A673 (cell line): ENCODE data around the gene TMEM63B. TPM values are rescaled to one million over a fixed set of nuclear protein-coding genes. Genes with fewer than 3 reads are reported as not detected.

Experiments
- BruUV-seq: library from RNA; stranded (reverse); fragments of 400-500 nt; replicated peaks from 2 replicates; lab custom pipeline; 2021; lab: Mats Ljungman, UMichigan
- CTCF ChIA-PET: fragments of 300-600 bp; sonication (Branson Sonifier 250); formaldehyde crosslinking; loops from one replicate; lab custom pipeline; 2022; ENCODE audit warnings: antibody characterized with exemption; lab: Charles Lee
- POLR2A ChIA-PET: fragments of 300-600 bp; sonication (Branson Sonifier 250); formaldehyde crosslinking; loops from one replicate; lab custom pipeline; 2022; ENCODE audit warnings: antibody characterized with exemption; ENCODE audit not compliant: low non-redundant PET; lab: Charles Lee
- DNase-seq: peaks from one replicate; pipeline ENCODE4 v3.0.0-alpha.2; 2015; ENCODE audit warnings: low spot score
- H3K27ac ChIP-seq: fragments of 200-600 bp; sonication (generic); 2 replicates; pipeline ENCODE4 v1.5.1; 2016; ENCODE audit warnings: mixed run types, low read depth, mild to moderate bottlenecking, mixed read lengths, antibody characterized with exemption, low read length; ENCODE audit not compliant: poor library complexity, severe bottlenecking
- H3K27me3 ChIP-seq: fragments of 200-600 bp; sonication (generic); replicated peaks from 2 replicates; pipeline ENCODE4 v1.6.1; 2017; ENCODE audit warnings: mixed run types, low read depth, mild to moderate bottlenecking, mixed read lengths, antibody characterized with exemption, low read length; ENCODE audit not compliant: insufficient read depth, poor library complexity
- H3K36me3 ChIP-seq: fragments of 200-600 bp; sonication (generic); 2 replicates; pipeline ENCODE4 v1.6.1; 2016; ENCODE audit warnings: mixed run types, mild to moderate bottlenecking, mixed read lengths, antibody characterized with exemption, low read length; ENCODE audit not compliant: insufficient read depth, poor library complexity, severe bottlenecking
- H3K4me1 ChIP-seq: fragments of 200-600 bp; sonication (generic); 2 replicates; pipeline ENCODE4 v1.6.1; 2017; ENCODE audit warnings: mixed run types, mild to moderate bottlenecking, mixed read lengths, antibody characterized with exemption, low read length; ENCODE audit not compliant: insufficient read depth, poor library complexity, severe bottlenecking
- H3K4me3 ChIP-seq: fragments of 200-600 bp; sonication (generic); 2 replicates; pipeline ENCODE4 v1.5.1; 2016; ENCODE audit warnings: low read depth, mixed run types, mild to moderate bottlenecking, mixed read lengths, low read length; ENCODE audit not compliant: poor library complexity, severe bottlenecking
- H3K9me3 ChIP-seq: fragments of 200-600 bp; sonication (generic); 2 replicates; pipeline ENCODE4 v1.6.1; 2016; ENCODE audit warnings: mixed run types, low read depth, mild to moderate bottlenecking, mixed read lengths, antibody characterized with exemption, low read length; ENCODE audit not compliant: poor library complexity, severe bottlenecking
- CTCF ChIP-seq: fragments of 300-800, 200-600 bp; sonication (generic); conservative IDR thresholded peaks from 2 replicates; pipeline ENCODE4 v1.5.1; 2017; ENCODE audit warnings: low read depth, mild to moderate bottlenecking, antibody characterized with exemption, low read length, moderate library complexity, mixed read lengths
- EZH2 ChIP-seq: fragments of 200-600 bp; sonication (generic); IDR thresholded peaks from 2 replicates; pipeline ENCODE4 v1.6.1; 2017; ENCODE audit warnings: borderline replicate concordance, low read depth, mild to moderate bottlenecking, mixed read lengths, antibody characterized with exemption, low read length; ENCODE audit not compliant: poor library complexity, severe bottlenecking
- intact Hi-C: fragments of 100-400 bp; cut with micrococcal nuclease; formaldehyde crosslinking; loops from one replicate; pipeline ENCODE4 v1.10.0; 2022; ENCODE audit not compliant: unreplicated experiment
- total RNA-seq: library from RNA; stranded (reverse); gene quantifications from 2 replicates; pipeline ENCODE4 v1.2.3, GENCODE V29; 2021

Gene TMEM63B
- total RNA-seq, 1 experiment from 2014 or later, result 32.0 TPM

DNA sequence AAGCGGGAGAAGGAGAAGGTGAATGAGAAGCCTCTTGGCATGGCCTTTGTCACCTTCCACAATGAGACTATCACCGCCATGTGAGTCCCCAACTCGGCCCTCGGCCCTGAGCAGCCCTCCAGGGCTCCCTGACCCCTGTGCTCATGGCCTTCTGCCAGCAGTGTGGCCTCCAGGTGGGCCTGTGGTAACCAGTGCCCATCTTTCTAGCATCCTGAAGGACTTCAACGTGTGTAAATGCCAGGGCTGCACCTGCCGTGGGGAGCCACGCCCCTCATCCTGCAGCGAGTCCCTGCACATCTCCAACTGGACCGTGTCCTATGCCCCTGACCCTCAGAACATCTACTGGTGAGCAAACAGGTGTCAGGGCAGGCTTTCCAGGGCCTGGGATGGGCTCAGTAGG is 21.0 kb downstream of the TMEM63B start:
- CTCF ChIA-PET, result no interaction called here
- no peak for DNase-seq
- BruUV-seq, result no TSS peak
- TF ChIP-seq EZH2 (no peak), CTCF (no peak)
- Histone ChIP-seq H3K9me3 (no peaks in the 10 kb centered on the region), H3K36me3 (no peaks in the 10 kb centered on the region), H3K27ac (no peak overlapping the region), H3K27me3 (no peaks in the 10 kb centered on the region), H3K4me1 (no peaks in the 10 kb centered on the region), H3K4me3 (no peak overlapping the region)
- intact Hi-C loops, result no loop called here
- POLR2A ChIA-PET, result no interaction called here

DNA sequence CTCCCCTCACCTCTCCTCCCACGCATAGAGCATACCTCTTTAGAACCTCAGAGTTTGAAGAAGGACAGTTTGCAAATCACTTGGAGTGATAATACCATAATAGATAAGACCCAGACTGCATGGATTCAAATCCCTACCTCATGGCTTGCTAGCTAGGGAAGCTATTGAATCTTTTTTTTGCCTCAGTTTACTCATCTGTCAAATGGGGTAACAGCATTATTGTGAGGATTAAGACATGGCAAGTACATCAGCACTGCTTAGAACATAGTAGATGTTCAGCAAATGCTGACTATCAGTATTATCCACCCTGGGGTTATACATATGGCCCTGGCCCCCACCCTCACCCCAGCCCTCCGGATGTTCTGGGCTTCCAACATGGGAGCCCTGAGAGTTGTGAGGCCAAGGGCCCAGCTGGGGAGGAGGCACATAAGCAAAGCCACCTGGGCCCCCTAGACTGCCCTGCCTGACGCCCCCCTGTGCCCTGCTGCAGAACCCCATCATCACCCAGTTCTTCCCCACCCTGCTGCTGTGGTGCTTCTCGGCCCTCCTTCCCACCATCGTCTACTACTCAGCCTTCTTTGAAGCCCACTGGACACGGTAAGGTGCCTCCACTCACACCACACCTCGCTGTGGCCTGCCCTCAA is 22.1 kb downstream of the TMEM63B start:
- Histone ChIP-seq H3K27me3 (no peaks in the 10 kb centered on the region), H3K9me3 (no peaks in the 10 kb centered on the region), H3K36me3 (no peaks in the 10 kb centered on the region), H3K4me3 (no peak overlapping the region), H3K27ac (no peak overlapping the region), H3K4me1 (no peaks in the 10 kb centered on the region)
- intact Hi-C loops, result loop anchor here (5.0 kb wide), 1 partner anchor 377 kb away; the partner anchor contains the start of gene VEGFA
- POLR2A ChIA-PET, result no interaction called here
- CTCF ChIA-PET, result no interaction called here
- no peak for DNase-seq
- no peak for TF ChIP-seq CTCF
- no peak for TF ChIP-seq EZH2
- no TSS peak for BruUV-seq

DNA sequence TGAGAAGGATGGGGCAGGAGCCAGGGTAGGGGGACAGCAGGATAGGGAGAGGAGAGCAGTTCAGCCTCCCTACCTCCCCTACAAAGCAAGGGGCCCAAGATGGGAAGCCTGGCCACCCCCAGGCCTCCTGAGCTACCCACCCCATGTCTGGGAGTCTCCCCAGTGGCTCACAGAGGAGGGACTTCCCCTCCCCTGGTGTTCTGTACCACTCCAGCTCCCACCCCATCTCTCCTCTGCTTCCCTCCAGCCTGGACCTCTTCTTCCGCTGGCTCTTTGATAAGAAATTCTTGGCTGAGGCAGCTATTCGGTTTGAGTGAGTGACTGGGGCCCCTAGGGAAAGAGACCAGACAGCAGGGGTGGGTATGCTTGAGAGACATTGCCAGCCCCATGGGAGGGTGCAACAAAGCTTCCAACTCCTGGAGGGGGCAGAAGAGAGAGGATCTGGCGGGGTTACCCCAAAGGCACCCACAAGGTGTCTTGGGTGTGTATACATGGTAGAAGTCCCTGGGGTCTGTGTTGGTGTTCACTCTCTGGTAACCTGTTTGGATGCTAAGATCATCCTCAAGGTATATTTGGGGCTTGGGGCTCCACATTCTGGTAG is 23.1 kb downstream of the TMEM63B start:
- H3K4me3 ChIP-seq, result no peak overlapping the region
- TF ChIP-seq EZH2 (no peak), CTCF (no peak)
- H3K9me3 ChIP-seq, result no peaks in the 10 kb centered on the region
- H3K4me1 ChIP-seq, result no peaks in the 10 kb centered on the region
- ChIA-PET CTCF (interaction anchor here (0.6 kb wide), 1 partner anchor 17 kb away, joined by 3 read pairs; no protein-coding TSS in a partner anchor), POLR2A (no interaction called here)
- H3K27ac ChIP-seq, result no peak overlapping the region
- no TSS peak for BruUV-seq
- no peaks in the 10 kb centered on the region for H3K27me3 ChIP-seq
- intact Hi-C loops, result loop anchor here (5.0 kb wide), 1 partner anchor 378 kb away; the partner anchor contains the start of gene VEGFA
- DNase-seq, result no peak
- no peaks in the 10 kb centered on the region for H3K36me3 ChIP-seq
